Measurements from ENCODE around the gene ALG3.

ALG3 gene

GRCh38 chr3:184236636-184237035 lies 12.1 kb downstream of the ALG3 start:
- no peak for TF ChIP-seq REST (IDR thresholded peaks at IDR 0.05; ENCODE audit: insufficient read depth in 1 of 2, low read depth in 2 of 2, low read length in 2 of 2)
- TF ChIP-seq SIN3A (IDR thresholded peaks at IDR 0.05; ENCODE audit: borderline replicate concordance, insufficient read depth, low read length), result no peak
- no peak for TF ChIP-seq TAF1 (IDR thresholded peaks at IDR 0.05; ENCODE audit: borderline replicate concordance, insufficient read depth, low read length)
- TF ChIP-seq POLR2AphosphoS5 (IDR thresholded peaks at IDR 0.05; ENCODE audit: low read depth, low read length), result no peak
- TF ChIP-seq FOXP2 (optimal IDR thresholded peaks at IDR 0.05; ENCODE audit: borderline replicate concordance, extremely low read depth, extremely low read length, insufficient read depth), result no peak

GRCh38 chr3:184236033-184236410 lies 12.7 kb downstream of the ALG3 start:
- TF ChIP-seq POLR2AphosphoS5 (IDR thresholded peaks at IDR 0.05; ENCODE audit: low read depth, low read length), result no peak
- no peak for TF ChIP-seq FOXP2 (optimal IDR thresholded peaks at IDR 0.05; ENCODE audit: borderline replicate concordance, extremely low read depth, extremely low read length, insufficient read depth)
- no peak for TF ChIP-seq REST (IDR thresholded peaks at IDR 0.05; ENCODE audit: insufficient read depth in 1 of 2, low read depth in 2 of 2, low read length in 2 of 2)
- TF ChIP-seq TAF1 (IDR thresholded peaks at IDR 0.05; ENCODE audit: borderline replicate concordance, insufficient read depth, low read length), result no peak
- no peak for TF ChIP-seq SIN3A (IDR thresholded peaks at IDR 0.05; ENCODE audit: borderline replicate concordance, insufficient read depth, low read length)

GRCh38 chr3:184235381-184236032 lies 13.3 kb downstream of the ALG3 start:
- TF ChIP-seq TAF1 (IDR thresholded peaks at IDR 0.05; ENCODE audit: borderline replicate concordance, insufficient read depth, low read length), result no peak
- no peak for TF ChIP-seq FOXP2 (optimal IDR thresholded peaks at IDR 0.05; ENCODE audit: borderline replicate concordance, extremely low read depth, extremely low read length, insufficient read depth)
- no peak for TF ChIP-seq POLR2AphosphoS5 (IDR thresholded peaks at IDR 0.05; ENCODE audit: low read depth, low read length)
- no peak for TF ChIP-seq REST (IDR thresholded peaks at IDR 0.05; ENCODE audit: insufficient read depth in 1 of 2, low read depth in 2 of 2, low read length in 2 of 2)
- no peak for TF ChIP-seq SIN3A (IDR thresholded peaks at IDR 0.05; ENCODE audit: borderline replicate concordance, insufficient read depth, low read length)

GRCh38 chr3:184234671-184235380 lies 13.9 kb downstream of the ALG3 start:
- TF ChIP-seq POLR2AphosphoS5 (IDR thresholded peaks at IDR 0.05; ENCODE audit: low read depth, low read length) (no peak), TAF1 (IDR thresholded peaks at IDR 0.05; ENCODE audit: borderline replicate concordance, insufficient read depth, low read length) (no peak), SIN3A (IDR thresholded peaks at IDR 0.05; ENCODE audit: borderline replicate concordance, insufficient read depth, low read length) (no peak), FOXP2 (optimal IDR thresholded peaks at IDR 0.05; ENCODE audit: borderline replicate concordance, extremely low read depth, extremely low read length, insufficient read depth) (no peak), REST (IDR thresholded peaks at IDR 0.05; ENCODE audit: insufficient read depth in 1 of 2, low read depth in 2 of 2, low read length in 2 of 2) (no peak)

All from PFSK-1 (cell line).